HepG2 (cell line): ENCODE results near the gene L1CAM. TPM values are rescaled to one million over a fixed set of nuclear protein-coding genes. Genes with fewer than 3 reads are reported as not detected.

Experiments used
- CC2D1A ChIP-seq: sonication (generic); formaldehyde crosslinking; IDR thresholded peaks from 2 replicates; pipeline ENCODE4 v1.8.1; 2023; ENCODE audit warnings: mild to moderate bottlenecking, missing genetic modification reagents
- HNRNPL ChIP-seq: fragments of 200-400 bp; formaldehyde crosslinking; IDR thresholded peaks from 2 replicates; pipeline ENCODE4 v1.6.1; 2017; ENCODE audit warnings: mild to moderate bottlenecking, low read depth, low read length
- KAT7 ChIP-seq: IDR thresholded peaks from 2 replicates; pipeline ENCODE4 v1.6.1; 2018; ENCODE audit warnings: borderline replicate concordance, missing compliant biosample characterization
- MAFF ChIP-seq: IDR thresholded peaks from 2 replicates; pipeline ENCODE4 v1.6.1; 2011; ENCODE audit warnings: low read depth, low read length, improper control_type of control experiment
- PCBP1 ChIP-seq: fragments of 200-400 bp; formaldehyde crosslinking; IDR thresholded peaks from 2 replicates; pipeline ENCODE4 v1.6.1; 2017; ENCODE audit warnings: mild to moderate bottlenecking, low read depth, low read length, borderline replicate concordance
- PTBP1 ChIP-seq: fragments of 200-400 bp; formaldehyde crosslinking; IDR thresholded peaks from 2 replicates; pipeline ENCODE4 v1.6.1; 2018; ENCODE audit warnings: low read length, low read depth; ENCODE audit not compliant: poor library complexity, severe bottlenecking
- RAD21 ChIP-seq: fragments of 450-650 bp; formaldehyde crosslinking; IDR thresholded peaks from 2 replicates; pipeline ENCODE4 v1.5.0; 2020; ENCODE audit warnings: mild to moderate bottlenecking
- RXRA ChIP-seq: sonication (generic); formaldehyde crosslinking; IDR thresholded peaks from 2 replicates; pipeline ENCODE4 v1.5.1; 2020; ENCODE audit warnings: missing genetic modification reagents
- SAP130 ChIP-seq: IDR thresholded peaks from 2 replicates; pipeline ENCODE4 v1.6.1; 2016; ENCODE audit warnings: low read depth
- SSRP1 ChIP-seq: IDR thresholded peaks from 2 replicates; pipeline ENCODE4 v1.6.1; 2016; ENCODE audit warnings: control low read depth
- TEAD3 ChIP-seq: optimal IDR thresholded peaks from 2 replicates; pipeline ENCODE3; 2016; ENCODE audit warnings: borderline replicate concordance
- ZFY ChIP-seq: sonication (generic); formaldehyde crosslinking; IDR thresholded peaks from 2 replicates; pipeline ENCODE4 v1.4.0; 2020; ENCODE audit warnings: missing genetic modification reagents
- ZNF431 ChIP-seq: sonication (generic); formaldehyde crosslinking; IDR thresholded peaks from 2 replicates; pipeline ENCODE4 v1.9.0; 2022; ENCODE audit warnings: missing genetic modification reagents, low read depth, mild to moderate bottlenecking, borderline replicate concordance
- ZNF543 ChIP-seq: sonication (generic); formaldehyde crosslinking; IDR thresholded peaks from 2 replicates; pipeline ENCODE4 v1.4.0; 2020; ENCODE audit warnings: mild to moderate bottlenecking, missing genetic modification reagents
- ZNF703 ChIP-seq: sonication (generic); formaldehyde crosslinking; IDR thresholded peaks from 2 replicates; pipeline ENCODE4 v1.5.1; 2020; ENCODE audit warnings: missing genetic modification reagents, mild to moderate bottlenecking, moderate library complexity, borderline replicate concordance
- ZNF746 ChIP-seq: sonication (generic); formaldehyde crosslinking; IDR thresholded peaks from 2 replicates; pipeline ENCODE4 v1.8.0; 2022; ENCODE audit warnings: mild to moderate bottlenecking, missing genetic modification reagents
- polyA plus RNA-seq, 8 experiments: library from polyadenylated mRNA; depleted of rRNA in 3 of 8; stranded (reverse) in 7 of 8; unstranded in 1 of 8; fragments of >200 nt; fragmentation: Illumina TruSeq in 4 of 8; extraction: Trizol in 4 of 8; gene quantifications; 2 replicates each; pipeline versions ENCODE4 v1.2.1 to v1.2.3, GENCODE V29; 2011 to 2016; ENCODE audit warnings: low read depth in 4 of 8, missing spikeins in 1 of 8, mixed read lengths in 1 of 8; ENCODE audit not compliant: insufficient read depth in 1 of 8
- total RNA-seq, 5 experiments: library from RNA; depleted of rRNA; stranded (reverse); fragments of >200 nt; fragmentation: Illumina TruSeq; extraction: Trizol; gene quantifications; 2 replicates each; pipeline ENCODE4 v1.2.3, GENCODE V29; 2016; ENCODE audit warnings: low read depth in 1 of 5
- TF ChIP-seq, protein P1 (sequence below): sonication (generic); formaldehyde crosslinking; IDR thresholded peaks from 2 replicates; pipeline ENCODE4 v1.9.0; 2021; ENCODE audit warnings: missing genetic modification reagents, borderline replicate concordance
- TF ChIP-seq, protein P2 (sequence below): sonication (generic); formaldehyde crosslinking; IDR thresholded peaks from 2 replicates; pipeline ENCODE4 v1.4.0; 2020; ENCODE audit warnings: mild to moderate bottlenecking, missing genetic modification reagents
- TF ChIP-seq, protein P3 (sequence below): sonication (generic); formaldehyde crosslinking; IDR thresholded peaks from 2 replicates; pipeline ENCODE4 v1.5.0; 2020; ENCODE audit warnings: mild to moderate bottlenecking, missing genetic modification reagents, moderate library complexity
- TF ChIP-seq, protein P4 (sequence below): sonication (generic); formaldehyde crosslinking; IDR thresholded peaks from 2 replicates; pipeline ENCODE4 v1.4.0; 2020; ENCODE audit warnings: missing genetic modification reagents
- TF ChIP-seq, protein P5 (sequence below): sonication (generic); formaldehyde crosslinking; IDR thresholded peaks from 2 replicates; pipeline ENCODE4 v1.4.0; 2020; ENCODE audit warnings: missing genetic modification reagents

Gene L1CAM
- total and polyA plus RNA-seq, 2 of the 13 experiments (the other 11 are each of a cell fraction or from before 2014, with no cell fraction given), result 1.4 to 2.0 TPM

DNA sequence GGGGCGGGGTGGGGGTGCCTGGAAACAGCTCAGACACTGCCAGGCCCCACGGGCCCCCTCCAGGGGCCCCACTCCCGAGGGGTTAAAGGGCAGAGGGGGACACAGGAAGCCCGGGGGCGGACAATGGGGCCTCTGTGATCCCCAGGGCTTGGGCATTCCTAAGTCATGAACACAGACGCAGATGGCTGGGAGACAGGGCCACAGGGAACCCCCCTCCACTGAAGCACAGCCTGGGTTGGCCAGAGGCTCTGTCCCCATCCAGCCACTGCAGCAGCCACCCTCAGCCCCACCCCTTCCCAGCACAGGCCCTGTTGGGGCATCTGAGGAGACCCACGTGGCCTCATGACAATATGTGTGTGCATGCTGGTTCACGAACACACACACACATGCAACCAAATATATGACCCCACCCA lies 3.9 kb downstream of the L1CAM start (continued):
- TF ChIP-seq, protein P1, sequence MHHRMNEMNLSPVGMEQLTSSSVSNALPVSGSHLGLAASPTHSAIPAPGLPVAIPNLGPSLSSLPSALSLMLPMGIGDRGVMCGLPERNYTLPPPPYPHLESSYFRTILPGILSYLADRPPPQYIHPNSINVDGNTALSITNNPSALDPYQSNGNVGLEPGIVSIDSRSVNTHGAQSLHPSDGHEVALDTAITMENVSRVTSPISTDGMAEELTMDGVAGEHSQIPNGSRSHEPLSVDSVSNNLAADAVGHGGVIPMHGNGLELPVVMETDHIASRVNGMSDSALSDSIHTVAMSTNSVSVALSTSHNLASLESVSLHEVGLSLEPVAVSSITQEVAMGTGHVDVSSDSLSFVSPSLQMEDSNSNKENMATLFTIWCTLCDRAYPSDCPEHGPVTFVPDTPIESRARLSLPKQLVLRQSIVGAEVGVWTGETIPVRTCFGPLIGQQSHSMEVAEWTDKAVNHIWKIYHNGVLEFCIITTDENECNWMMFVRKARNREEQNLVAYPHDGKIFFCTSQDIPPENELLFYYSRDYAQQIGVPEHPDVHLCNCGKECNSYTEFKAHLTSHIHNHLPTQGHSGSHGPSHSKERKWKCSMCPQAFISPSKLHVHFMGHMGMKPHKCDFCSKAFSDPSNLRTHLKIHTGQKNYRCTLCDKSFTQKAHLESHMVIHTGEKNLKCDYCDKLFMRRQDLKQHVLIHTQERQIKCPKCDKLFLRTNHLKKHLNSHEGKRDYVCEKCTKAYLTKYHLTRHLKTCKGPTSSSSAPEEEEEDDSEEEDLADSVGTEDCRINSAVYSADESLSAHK, result peak; percentile 98; the same call in 1 of the 2 replicates
- TF ChIP-seq SAP130 (CRISPR knock-in tag) (peak; percentile 65; the same call in 1 of the 2 replicates), ZNF543 (no peak), RXRA (CRISPR knock-in tag) (peak; percentile 87), ZNF431 (CRISPR knock-in tag) (no peak), KAT7 (no peak), CC2D1A (CRISPR knock-in tag) (no peak), SSRP1 (no peak), RAD21 (0 out of 2 replicates have a peak, but pooled peaks have one; percentile 17), ZNF746 (CRISPR knock-in tag) (peak; percentile 34), MAFF (no peak), ZFY (CRISPR knock-in tag) (no peak), TEAD3 (peak; percentile 27), ZNF703 (CRISPR knock-in tag) (no peak), PCBP1 (0 out of 2 replicates have a peak, but pooled peaks have one; percentile 78), HNRNPL (peak; percentile 27; the same call in 1 of the 2 replicates), PTBP1 (peak; percentile 96)
- TF ChIP-seq, protein P2, sequence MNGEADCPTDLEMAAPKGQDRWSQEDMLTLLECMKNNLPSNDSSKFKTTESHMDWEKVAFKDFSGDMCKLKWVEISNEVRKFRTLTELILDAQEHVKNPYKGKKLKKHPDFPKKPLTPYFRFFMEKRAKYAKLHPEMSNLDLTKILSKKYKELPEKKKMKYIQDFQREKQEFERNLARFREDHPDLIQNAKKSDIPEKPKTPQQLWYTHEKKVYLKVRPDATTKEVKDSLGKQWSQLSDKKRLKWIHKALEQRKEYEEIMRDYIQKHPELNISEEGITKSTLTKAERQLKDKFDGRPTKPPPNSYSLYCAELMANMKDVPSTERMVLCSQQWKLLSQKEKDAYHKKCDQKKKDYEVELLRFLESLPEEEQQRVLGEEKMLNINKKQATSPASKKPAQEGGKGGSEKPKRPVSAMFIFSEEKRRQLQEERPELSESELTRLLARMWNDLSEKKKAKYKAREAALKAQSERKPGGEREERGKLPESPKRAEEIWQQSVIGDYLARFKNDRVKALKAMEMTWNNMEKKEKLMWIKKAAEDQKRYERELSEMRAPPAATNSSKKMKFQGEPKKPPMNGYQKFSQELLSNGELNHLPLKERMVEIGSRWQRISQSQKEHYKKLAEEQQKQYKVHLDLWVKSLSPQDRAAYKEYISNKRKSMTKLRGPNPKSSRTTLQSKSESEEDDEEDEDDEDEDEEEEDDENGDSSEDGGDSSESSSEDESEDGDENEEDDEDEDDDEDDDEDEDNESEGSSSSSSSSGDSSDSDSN (CRISPR knock-in tag), result 0 out of 2 replicates have a peak, but pooled peaks have one; percentile 35
- TF ChIP-seq, protein P3, sequence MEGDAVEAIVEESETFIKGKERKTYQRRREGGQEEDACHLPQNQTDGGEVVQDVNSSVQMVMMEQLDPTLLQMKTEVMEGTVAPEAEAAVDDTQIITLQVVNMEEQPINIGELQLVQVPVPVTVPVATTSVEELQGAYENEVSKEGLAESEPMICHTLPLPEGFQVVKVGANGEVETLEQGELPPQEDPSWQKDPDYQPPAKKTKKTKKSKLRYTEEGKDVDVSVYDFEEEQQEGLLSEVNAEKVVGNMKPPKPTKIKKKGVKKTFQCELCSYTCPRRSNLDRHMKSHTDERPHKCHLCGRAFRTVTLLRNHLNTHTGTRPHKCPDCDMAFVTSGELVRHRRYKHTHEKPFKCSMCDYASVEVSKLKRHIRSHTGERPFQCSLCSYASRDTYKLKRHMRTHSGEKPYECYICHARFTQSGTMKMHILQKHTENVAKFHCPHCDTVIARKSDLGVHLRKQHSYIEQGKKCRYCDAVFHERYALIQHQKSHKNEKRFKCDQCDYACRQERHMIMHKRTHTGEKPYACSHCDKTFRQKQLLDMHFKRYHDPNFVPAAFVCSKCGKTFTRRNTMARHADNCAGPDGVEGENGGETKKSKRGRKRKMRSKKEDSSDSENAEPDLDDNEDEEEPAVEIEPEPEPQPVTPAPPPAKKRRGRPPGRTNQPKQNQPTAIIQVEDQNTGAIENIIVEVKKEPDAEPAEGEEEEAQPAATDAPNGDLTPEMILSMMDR, result no peak
- TF ChIP-seq, protein P4, sequence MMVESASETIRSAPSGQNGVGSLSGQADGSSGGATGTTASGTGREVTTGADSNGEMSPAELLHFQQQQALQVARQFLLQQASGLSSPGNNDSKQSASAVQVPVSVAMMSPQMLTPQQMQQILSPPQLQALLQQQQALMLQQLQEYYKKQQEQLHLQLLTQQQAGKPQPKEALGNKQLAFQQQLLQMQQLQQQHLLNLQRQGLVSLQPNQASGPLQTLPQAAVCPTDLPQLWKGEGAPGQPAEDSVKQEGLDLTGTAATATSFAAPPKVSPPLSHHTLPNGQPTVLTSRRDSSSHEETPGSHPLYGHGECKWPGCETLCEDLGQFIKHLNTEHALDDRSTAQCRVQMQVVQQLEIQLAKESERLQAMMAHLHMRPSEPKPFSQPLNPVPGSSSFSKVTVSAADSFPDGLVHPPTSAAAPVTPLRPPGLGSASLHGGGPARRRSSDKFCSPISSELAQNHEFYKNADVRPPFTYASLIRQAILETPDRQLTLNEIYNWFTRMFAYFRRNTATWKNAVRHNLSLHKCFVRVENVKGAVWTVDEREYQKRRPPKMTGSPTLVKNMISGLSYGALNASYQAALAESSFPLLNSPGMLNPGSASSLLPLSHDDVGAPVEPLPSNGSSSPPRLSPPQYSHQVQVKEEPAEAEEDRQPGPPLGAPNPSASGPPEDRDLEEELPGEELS (CRISPR knock-in tag), result peak; percentile 43; the same call in 1 of the 2 replicates
- TF ChIP-seq, protein P5, sequence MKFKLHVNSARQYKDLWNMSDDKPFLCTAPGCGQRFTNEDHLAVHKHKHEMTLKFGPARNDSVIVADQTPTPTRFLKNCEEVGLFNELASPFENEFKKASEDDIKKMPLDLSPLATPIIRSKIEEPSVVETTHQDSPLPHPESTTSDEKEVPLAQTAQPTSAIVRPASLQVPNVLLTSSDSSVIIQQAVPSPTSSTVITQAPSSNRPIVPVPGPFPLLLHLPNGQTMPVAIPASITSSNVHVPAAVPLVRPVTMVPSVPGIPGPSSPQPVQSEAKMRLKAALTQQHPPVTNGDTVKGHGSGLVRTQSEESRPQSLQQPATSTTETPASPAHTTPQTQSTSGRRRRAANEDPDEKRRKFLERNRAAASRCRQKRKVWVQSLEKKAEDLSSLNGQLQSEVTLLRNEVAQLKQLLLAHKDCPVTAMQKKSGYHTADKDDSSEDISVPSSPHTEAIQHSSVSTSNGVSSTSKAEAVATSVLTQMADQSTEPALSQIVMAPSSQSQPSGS, result no peak
